ENCODE measurements around the gene CFAP299. TPM values are rescaled to one million over a fixed set of nuclear protein-coding genes. Genes with fewer than 3 reads are reported as not detected.

The CFAP299 gene
- total RNA-seq, 1 experiment from 2014 or later = not detected

- BruUV-seq (replicated peaks) = no TSS peak
- Histone ChIP-seq H3K36me3 (ENCODE audit: insufficient read depth, low read length, poor library complexity, severe bottlenecking) (no peaks in the 10 kb centered on the region), H3K4me1 (ENCODE audit: insufficient read depth, low read length, poor library complexity, severe bottlenecking) (no peaks in the 10 kb centered on the region), H3K27me3 (replicated peaks; ENCODE audit: insufficient read depth, low read depth, low read length, poor library complexity) (no peaks in the 10 kb centered on the region), H3K4me3 (ENCODE audit: low read depth, low read length, poor library complexity, severe bottlenecking) (no peak overlapping the region), H3K27ac (ENCODE audit: low read depth, low read length, poor library complexity, severe bottlenecking) (no peak overlapping the region), H3K9me3 (ENCODE audit: low read depth, low read length, poor library complexity, severe bottlenecking) (no peaks in the 10 kb centered on the region)
- POLR2A ChIA-PET (ENCODE audit: low non-redundant PET) = no interaction called here
- TF ChIP-seq CTCF (conservative IDR thresholded peaks at IDR 0.05; ENCODE audit: low read depth, low read length) = no peak
- TF ChIP-seq EZH2 (IDR thresholded peaks at IDR 0.05; ENCODE audit: borderline replicate concordance, low read depth, low read length, poor library complexity, severe bottlenecking) = no peak
- CTCF ChIA-PET = no interaction called here
- DNase-seq (ENCODE audit: low spot score) = no peak
- intact Hi-C loops (cut with micrococcal nuclease; ENCODE audit: unreplicated experiment) = no loop called here
Measured at GRCh38 chr4:80425124-80426100, 89.9 kb downstream of the CFAP299 start.

DNA sequence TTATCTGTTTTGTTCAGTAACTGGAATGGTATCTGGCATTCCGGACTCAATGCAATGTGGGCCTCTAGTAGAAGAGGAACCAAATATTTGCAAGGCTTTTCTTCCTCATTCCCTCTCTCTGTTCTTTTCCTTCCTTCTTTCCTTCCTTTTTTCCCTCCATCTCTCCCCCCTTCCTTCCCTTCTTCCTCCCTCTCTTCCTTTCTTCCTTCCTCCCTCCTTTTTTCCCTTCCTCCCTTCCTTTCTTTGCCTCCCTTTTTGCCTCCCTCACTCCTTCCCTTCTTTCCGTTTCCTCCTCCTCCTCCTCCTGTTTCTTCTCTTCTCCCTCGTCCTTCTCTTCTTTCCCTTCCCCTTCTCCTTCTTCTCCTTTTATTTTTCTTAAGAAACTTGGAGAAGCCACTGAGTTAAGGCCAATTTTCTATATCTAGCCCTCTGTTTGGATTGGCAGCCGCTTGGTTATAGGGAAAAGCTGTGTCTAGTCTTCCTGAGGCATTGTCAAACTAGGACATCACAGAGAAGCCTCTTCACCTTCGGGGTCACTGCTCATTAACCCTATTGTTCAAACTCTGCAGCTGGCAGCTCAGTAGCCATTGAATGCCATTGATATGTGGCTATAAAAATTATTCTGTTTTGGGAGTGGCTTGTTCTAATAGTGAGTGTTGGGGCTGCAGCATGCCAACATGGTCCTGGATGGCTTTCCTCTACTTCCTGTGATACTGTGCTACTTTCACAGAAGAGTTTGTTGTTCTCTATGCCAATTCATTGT lies 95.9 kb downstream of the CFAP299 start:
- BruUV-seq (replicated peaks) = no TSS peak
- TF ChIP-seq CTCF (conservative IDR thresholded peaks at IDR 0.05; ENCODE audit: low read depth, low read length) (no peak), EZH2 (IDR thresholded peaks at IDR 0.05; ENCODE audit: borderline replicate concordance, low read depth, low read length, poor library complexity, severe bottlenecking) (no peak)
- H3K9me3 ChIP-seq (ENCODE audit: low read depth, low read length, poor library complexity, severe bottlenecking) = no peaks in the 10 kb centered on the region
- H3K27ac ChIP-seq (ENCODE audit: low read depth, low read length, poor library complexity, severe bottlenecking) = no peak overlapping the region
- H3K27me3 ChIP-seq (replicated peaks; ENCODE audit: insufficient read depth, low read depth, low read length, poor library complexity) = no peaks in the 10 kb centered on the region
- DNase-seq (ENCODE audit: low spot score) = no peak
- intact Hi-C loops (cut with micrococcal nuclease; ENCODE audit: unreplicated experiment) = no loop called here
- no peaks in the 10 kb centered on the region for H3K36me3 ChIP-seq (ENCODE audit: insufficient read depth, low read length, poor library complexity, severe bottlenecking)
- ChIA-PET POLR2A (ENCODE audit: low non-redundant PET) (no interaction called here), CTCF (no interaction called here)
- H3K4me3 ChIP-seq (ENCODE audit: low read depth, low read length, poor library complexity, severe bottlenecking) = no peak overlapping the region
- no peaks in the 10 kb centered on the region for H3K4me1 ChIP-seq (ENCODE audit: insufficient read depth, low read length, poor library complexity, severe bottlenecking)

DNA sequence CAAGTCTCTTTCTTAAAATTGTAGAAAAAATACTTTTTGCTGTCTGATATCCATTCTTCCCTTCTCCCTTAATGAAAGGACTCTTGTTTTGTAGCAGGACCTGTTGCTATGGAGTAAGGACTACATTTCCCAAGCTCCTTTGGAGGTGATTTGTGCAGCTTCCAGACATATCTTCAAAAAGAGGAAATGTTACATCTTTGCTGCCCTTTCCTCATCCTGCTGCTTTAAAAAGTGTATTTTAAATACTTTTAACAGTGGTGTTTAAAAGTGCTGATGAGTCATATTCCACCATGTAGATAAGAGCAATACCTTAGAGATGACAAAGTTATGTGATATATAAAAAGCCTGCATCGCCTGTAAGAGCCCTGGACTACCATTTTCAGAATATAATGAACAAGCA lies 98.7 kb downstream of the CFAP299 start:
- Histone ChIP-seq H3K36me3 (ENCODE audit: insufficient read depth, low read length, poor library complexity, severe bottlenecking) (no peaks in the 10 kb centered on the region), H3K4me3 (ENCODE audit: low read depth, low read length, poor library complexity, severe bottlenecking) (no peak overlapping the region), H3K4me1 (ENCODE audit: insufficient read depth, low read length, poor library complexity, severe bottlenecking) (no peaks in the 10 kb centered on the region), H3K27ac (ENCODE audit: low read depth, low read length, poor library complexity, severe bottlenecking) (no peak overlapping the region), H3K27me3 (replicated peaks; ENCODE audit: insufficient read depth, low read depth, low read length, poor library complexity) (no peaks in the 10 kb centered on the region), H3K9me3 (ENCODE audit: low read depth, low read length, poor library complexity, severe bottlenecking) (no peaks in the 10 kb centered on the region)
- no peak for TF ChIP-seq EZH2 (IDR thresholded peaks at IDR 0.05; ENCODE audit: borderline replicate concordance, low read depth, low read length, poor library complexity, severe bottlenecking)
- TF ChIP-seq CTCF (conservative IDR thresholded peaks at IDR 0.05; ENCODE audit: low read depth, low read length) = no peak
- ChIA-PET POLR2A (ENCODE audit: low non-redundant PET) (no interaction called here), CTCF (no interaction called here)
- DNase-seq (ENCODE audit: low spot score) = no peak
- intact Hi-C loops (cut with micrococcal nuclease; ENCODE audit: unreplicated experiment) = no loop called here
- no TSS peak for BruUV-seq (replicated peaks)
